Stimulated activated CD4-positive, alpha-beta T cell treated with anti-CD3 and anti-CD28 coated beads, Interleukin-1b, Interleukin-23, amount 100 ng/mL, for 24 hours (primary cell): Measurements from ENCODE around the gene SH3PXD2B.

ENCODE experiments used
- DNase-seq, 4 experiments: peaks; one replicate each; pipeline ENCODE4 v3.0.0-alpha.2; 2020; ENCODE audit warnings: low read depth in 4 of 4, low spot score in 1 of 4

SH3PXD2B gene

GRCh38 chr5:172280317-172280716 lies 174.0 kb downstream of the SH3PXD2B start:
- no peak for DNase-seq

- no peak for DNase-seq
Observed at GRCh38 chr5:172278356-172278755, 176.0 kb downstream of the SH3PXD2B start.

GRCh38 chr5:172276214-172276613 lies 178.1 kb downstream of the SH3PXD2B start:
- DNase-seq = no peak
